Osteocyte (in vitro differentiated cells): ENCODE measurements around the gene PRRG1. TPM values are rescaled to one million over a fixed set of nuclear protein-coding genes. Genes with fewer than 3 reads are reported as not detected.
"Not testable (repeated sequence)": the region's sequence is repeated elsewhere in the genome, so short reads cannot be mapped to it uniquely, and the experiment has no call there.

Source experiments
- DNase-seq: peaks from one replicate; pipeline ENCODE4 v3.0.0; 2021; ENCODE audit warnings: mixed read lengths; ENCODE audit not compliant: unreplicated experiment; ENCODE audit errors: extremely low spot score
- H3K27ac Mint-ChIP-seq: one replicate; pipeline ENCODE4 v1.8.0; 2021; ENCODE audit warnings: mild to moderate bottlenecking, mixed read lengths; ENCODE audit not compliant: unreplicated experiment
- H3K27me3 Mint-ChIP-seq: one replicate; pipeline ENCODE4 v1.8.0; 2021; ENCODE audit warnings: mixed read lengths; ENCODE audit not compliant: unreplicated experiment
- H3K36me3 Mint-ChIP-seq: one replicate; pipeline ENCODE4 v1.8.0; 2021; ENCODE audit warnings: mixed read lengths; ENCODE audit not compliant: unreplicated experiment
- H3K4me1 Mint-ChIP-seq: one replicate; pipeline ENCODE4 v1.8.0; 2021; ENCODE audit warnings: mixed read lengths; ENCODE audit not compliant: unreplicated experiment
- H3K4me3 Mint-ChIP-seq: one replicate; pipeline ENCODE4 v1.8.0; 2021; ENCODE audit warnings: mild to moderate bottlenecking, moderate library complexity, mixed read lengths; ENCODE audit not compliant: unreplicated experiment
- H3K9me3 Mint-ChIP-seq: one replicate; pipeline ENCODE4 v1.8.0; 2021; ENCODE audit warnings: mixed read lengths; ENCODE audit not compliant: unreplicated experiment
- long read RNA-seq: library from polyadenylated mRNA; unstranded; transcript quantifications from one replicate; pipeline ENCODE4 v2.0.0, GENCODE V29; 2021
- total RNA-seq: library from RNA; stranded (reverse); gene quantifications from 2 replicates; pipeline ENCODE4 v1.2.1, GENCODE V29; 2021
- TF ChIP-seq, protein P1 (sequence below): fragments of 200-600 bp; sonication (generic); IDR thresholded peaks from 2 replicates; pipeline ENCODE4 v1.5.0; 2021; ENCODE audit warnings: antibody characterized with exemption, mild to moderate bottlenecking, moderate library complexity

Gene PRRG1
- 8.8 and 9.8 TPM in 2 replicates for total RNA-seq
- long read RNA-seq, full-length matches to known transcripts, result 4 of 6 reads
- long read RNA-seq, partial matches to known transcripts, result 1 of 6 reads
- long read RNA-seq, other reads (novel, unspliced or antisense), result 1 of 6 reads

- TF ChIP-seq, protein P1, sequence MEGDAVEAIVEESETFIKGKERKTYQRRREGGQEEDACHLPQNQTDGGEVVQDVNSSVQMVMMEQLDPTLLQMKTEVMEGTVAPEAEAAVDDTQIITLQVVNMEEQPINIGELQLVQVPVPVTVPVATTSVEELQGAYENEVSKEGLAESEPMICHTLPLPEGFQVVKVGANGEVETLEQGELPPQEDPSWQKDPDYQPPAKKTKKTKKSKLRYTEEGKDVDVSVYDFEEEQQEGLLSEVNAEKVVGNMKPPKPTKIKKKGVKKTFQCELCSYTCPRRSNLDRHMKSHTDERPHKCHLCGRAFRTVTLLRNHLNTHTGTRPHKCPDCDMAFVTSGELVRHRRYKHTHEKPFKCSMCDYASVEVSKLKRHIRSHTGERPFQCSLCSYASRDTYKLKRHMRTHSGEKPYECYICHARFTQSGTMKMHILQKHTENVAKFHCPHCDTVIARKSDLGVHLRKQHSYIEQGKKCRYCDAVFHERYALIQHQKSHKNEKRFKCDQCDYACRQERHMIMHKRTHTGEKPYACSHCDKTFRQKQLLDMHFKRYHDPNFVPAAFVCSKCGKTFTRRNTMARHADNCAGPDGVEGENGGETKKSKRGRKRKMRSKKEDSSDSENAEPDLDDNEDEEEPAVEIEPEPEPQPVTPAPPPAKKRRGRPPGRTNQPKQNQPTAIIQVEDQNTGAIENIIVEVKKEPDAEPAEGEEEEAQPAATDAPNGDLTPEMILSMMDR, result no peak
- peak within 1 kb of the TSS; percentile 86 for H3K4me3 Mint-ChIP-seq
- peaks cover 13% of the 10 kb centered on the region for H3K4me1 Mint-ChIP-seq
- H3K9me3 Mint-ChIP-seq, result no peaks in the 10 kb centered on the region
- peak; percentile 92 for DNase-seq
- peaks cover 3% of the 10 kb centered on the region for H3K27me3 Mint-ChIP-seq
- H3K27ac Mint-ChIP-seq, result peak within 1 kb of the TSS; percentile 80
- no peaks in the 10 kb centered on the region for H3K36me3 Mint-ChIP-seq
Measured at GRCh38 chrX:37349221-37350033, at the start of gene PRRG1. Gene PRRG1, plus strand, starts transcription at chrX:37349364. Its CDS starts 56,886 bp downstream, at chrX:37406250.

DNA sequence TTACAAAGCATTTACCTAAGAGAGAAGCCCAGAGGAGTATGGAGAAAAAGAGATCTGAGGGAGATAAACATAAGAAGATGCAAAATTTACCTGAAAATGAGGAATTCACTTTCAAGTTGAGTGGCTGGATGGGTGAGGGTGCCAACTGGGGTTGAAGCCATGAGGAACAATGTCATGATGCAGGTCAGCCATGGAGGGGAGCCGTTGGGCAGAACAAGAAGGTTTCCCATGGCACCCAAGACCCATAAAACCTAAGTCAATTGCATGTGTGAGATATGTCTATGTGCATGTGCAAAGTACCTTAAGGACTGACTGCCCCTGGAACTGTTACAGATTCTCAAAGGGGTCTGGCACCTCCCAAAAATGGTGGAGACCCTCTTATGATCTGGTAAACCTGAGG lies 46.6 kb upstream of the PRRG1 start:
- Mint-ChIP-seq H3K27me3 (no peaks in the 10 kb centered on the region), H3K9me3 (peaks cover 6% of the 10 kb centered on the region), H3K4me1 (no peaks in the 10 kb centered on the region), H3K4me3 (no peak overlapping the region), H3K27ac (no peak overlapping the region), H3K36me3 (no peaks in the 10 kb centered on the region)
- TF ChIP-seq, protein P1, result peak; percentile 31
- DNase-seq, result no peak

- H3K4me1 Mint-ChIP-seq, H3K36me3 Mint-ChIP-seq, H3K27ac Mint-ChIP-seq, H3K4me3 Mint-ChIP-seq, H3K9me3 Mint-ChIP-seq, DNase-seq, H3K27me3 Mint-ChIP-seq: not testable (repeated sequence)
Measured at GRCh38 chrX:37305238-37305637, 43.9 kb upstream of the PRRG1 start.

DNA sequence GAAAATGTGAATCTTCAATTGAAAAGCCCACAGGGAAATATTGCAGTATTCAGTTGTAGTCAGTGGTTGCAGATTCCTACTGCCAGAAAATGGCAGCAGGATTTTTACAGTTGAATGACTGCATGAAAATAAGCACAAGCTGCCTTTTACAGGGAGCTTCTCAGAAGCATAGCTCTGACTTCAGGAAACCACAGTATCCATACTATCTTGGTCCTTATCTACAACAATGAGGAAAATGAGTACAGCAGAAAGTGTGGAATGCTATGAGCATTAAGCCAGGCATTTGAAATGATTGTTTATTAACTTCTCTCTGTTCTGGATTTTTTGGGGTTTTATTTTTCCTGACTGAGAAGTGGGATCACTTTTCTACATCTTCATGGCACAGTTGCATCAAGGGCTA lies 34.6 kb upstream of the PRRG1 start:
- H3K36me3 Mint-ChIP-seq, result no peaks in the 10 kb centered on the region
- DNase-seq, result no peak
- TF ChIP-seq, protein P1, result no peak
- H3K27ac Mint-ChIP-seq, result no peak overlapping the region
- no peaks in the 10 kb centered on the region for H3K4me1 Mint-ChIP-seq
- H3K9me3 Mint-ChIP-seq, result no peaks in the 10 kb centered on the region
- peaks cover 4% of the 10 kb centered on the region for H3K27me3 Mint-ChIP-seq
- no peak overlapping the region for H3K4me3 Mint-ChIP-seq

- Mint-ChIP-seq H3K4me3 (no peak overlapping the region), H3K4me1 (no peaks in the 10 kb centered on the region), H3K36me3 (no peaks in the 10 kb centered on the region), H3K9me3 (no peaks in the 10 kb centered on the region), H3K27me3 (peaks cover 4% of the 10 kb centered on the region), H3K27ac (no peak overlapping the region)
- no peak for DNase-seq
- TF ChIP-seq, protein P1, result no peak
Measured at GRCh38 chrX:37315511-37316248, 33.5 kb upstream of the PRRG1 start.
